ENCODE data around the gene PRSS12.

- TF ChIP-seq POLR2AphosphoS5 (IDR thresholded peaks at IDR 0.05) (no peak), POLR2A (IDR thresholded peaks at IDR 0.05) (no peak), CTCF (IDR thresholded peaks at IDR 0.05) (no peak)
These were observed 88.7 kb downstream of the PRSS12 start for GRCh38 chr4:118264096-118264495.
